HG03103 (cell line): Measurements from ENCODE around the gene NF2.

Experiments used
- ATAC-seq: cut with Tn5 transposase; IDR thresholded peaks from one replicate; pipeline ENCODE4 v1.9.1; 2021; ENCODE audit warnings: low read depth; ENCODE audit not compliant: unreplicated experiment

NF2 gene

GRCh38 chr22:29717789-29718188 is 114.4 kb downstream of the NF2 start:
- ATAC-seq = no peak

GRCh38 chr22:29718949-29719898 is 115.8 kb downstream of the NF2 start:
- ATAC-seq = no peak

- ATAC-seq = no peak
Measured at GRCh38 chr22:29719899-29720645, 116.6 kb downstream of the NF2 start, which contains the start of gene CABP7. Gene CABP7 (plus strand): TSS chr22:29720003. CDS start chr22:29720425, 422 bp downstream.

GRCh38 chr22:29720811-29721323 is 117.4 kb downstream of the NF2 start:
- no peak for ATAC-seq

- ATAC-seq = no peak
Measured at GRCh38 chr22:29722151-29722550, 118.7 kb downstream of the NF2 start.

GRCh38 chr22:29722587-29722986 is 119.2 kb downstream of the NF2 start:
- no peak for ATAC-seq

- no peak for ATAC-seq
Measured at GRCh38 chr22:29723766-29724165, 120.3 kb downstream of the NF2 start.

- ATAC-seq = no peak
Measured at GRCh38 chr22:29724843-29725242, 121.4 kb downstream of the NF2 start.

- ATAC-seq = no peak
Measured at GRCh38 chr22:29726106-29726505, 122.7 kb downstream of the NF2 start.

GRCh38 chr22:29726512-29727130 is 123.2 kb downstream of the NF2 start:
- ATAC-seq = no peak

- no peak for ATAC-seq
Measured at GRCh38 chr22:29727131-29727523, 123.7 kb downstream of the NF2 start.

- ATAC-seq = no peak
Measured at GRCh38 chr22:29729161-29729560, 125.7 kb downstream of the NF2 start.

- ATAC-seq = no peak
Measured at GRCh38 chr22:29731058-29731850, 127.8 kb downstream of the NF2 start.

GRCh38 chr22:29732883-29733282 is 129.4 kb downstream of the NF2 start:
- ATAC-seq = no peak

GRCh38 chr22:29733362-29734201 is 130.1 kb downstream of the NF2 start:
- no peak for ATAC-seq

GRCh38 chr22:29734406-29734805 is 131.0 kb downstream of the NF2 start:
- ATAC-seq = no peak

GRCh38 chr22:29734838-29735237 is 131.4 kb downstream of the NF2 start:
- no peak for ATAC-seq

- ATAC-seq = no peak
Measured at GRCh38 chr22:29735416-29735815, 132.0 kb downstream of the NF2 start.
